ENCODE data around the gene ANXA6. TPM values are rescaled to one million over a fixed set of nuclear protein-coding genes. Genes with fewer than 3 reads are reported as not detected.

Gene ANXA6
- total and polyA plus RNA-seq, 8 donors: 28.4 to 240 (median 88.2) TPM

- Histone ChIP-seq H3K27me3 (no peaks in the 10 kb centered on the region), H3K27ac (no peak overlapping the region), H3K36me3 (no peaks in the 10 kb centered on the region), H3K4me1 (peaks cover 0 to 20% (median 3%) of the 10 kb centered on the region in 4 donors), H3K4me3 (no peak overlapping the region), H3K9me3 (no peaks in the 10 kb centered on the region)
- WGBS, 5 donors: 34 to 41% (median 37%) methylated on average over 7 to 8 of the region's 8 CpGs
- intact Hi-C loops (cut with DNase I; ENCODE audit: low total_unique reads): loop anchor here (5.0 to 10.0 kb wide), 2 partner anchors 38 to 80 kb away; no protein-coding TSS in a partner anchor
- peak; percentile 82 to 93 for DNase-seq
- TF ChIP-seq CTCF (IDR thresholded peaks at IDR 0.05) (peak in 5 of 7 experiments; percentile 85 to 91 (median 88)), POLR2AphosphoS5 (IDR thresholded peaks at IDR 0.05) (peak in 1 of 3 donors; percentile 70), POLR2A (IDR thresholded peaks at IDR 0.05) (no peak), EP300 (IDR thresholded peaks at IDR 0.05) (no peak)
These were observed 7.3 kb upstream of the ANXA6 start for GRCh38 chr5:151164687-151165392.

- no peak for DNase-seq
- Histone ChIP-seq H3K36me3 (no peaks in the 10 kb centered on the region), H3K4me3 (no peak overlapping the region), H3K27me3 (no peaks in the 10 kb centered on the region), H3K27ac (peak overlapping the region in 1 of 5 donors; percentile 43), H3K9me3 (no peaks in the 10 kb centered on the region), H3K4me1 (peaks cover 0 to 31% (median 18%) of the 10 kb centered on the region in 4 donors)
- WGBS, 5 donors: 57 to 81% (median 70%) methylated on average over 1 of the region's 1 CpG
- TF ChIP-seq EP300 (IDR thresholded peaks at IDR 0.05): no peak
- TF ChIP-seq POLR2A (IDR thresholded peaks at IDR 0.05): no peak
- TF ChIP-seq POLR2AphosphoS5 (IDR thresholded peaks at IDR 0.05): no peak
- TF ChIP-seq CTCF (IDR thresholded peaks at IDR 0.05): no peak
- intact Hi-C loops (cut with DNase I; ENCODE audit: low total_unique reads): loop anchor here (5.0 to 10.0 kb wide), 2 partner anchors 35 to 82 kb away; no protein-coding TSS in a partner anchor
These were observed 5.2 kb upstream of the ANXA6 start for GRCh38 chr5:151162776-151163175.

- 85 to 87% (median 85%) methylated on average over 9 of the region's 9 CpGs for WGBS, 5 donors
- intact Hi-C loops (cut with DNase I; ENCODE audit: low total_unique reads): loop anchor here (5.0 to 10.0 kb wide), 2 partner anchors 33 to 85 kb away; no protein-coding TSS in a partner anchor
- Histone ChIP-seq H3K27me3 (no peaks in the 10 kb centered on the region), H3K27ac (no peak overlapping the region), H3K4me1 (peaks cover 22 to 57% (median 42%) of the 10 kb centered on the region in 4 donors), H3K9me3 (no peaks in the 10 kb centered on the region), H3K36me3 (no peaks in the 10 kb centered on the region), H3K4me3 (no peak overlapping the region)
- DNase-seq: no peak
- TF ChIP-seq POLR2A (IDR thresholded peaks at IDR 0.05): no peak
- no peak for TF ChIP-seq EP300 (IDR thresholded peaks at IDR 0.05)
- TF ChIP-seq POLR2AphosphoS5 (IDR thresholded peaks at IDR 0.05): no peak
- TF ChIP-seq CTCF (IDR thresholded peaks at IDR 0.05): no peak
These were observed 2.2 kb upstream of the ANXA6 start for GRCh38 chr5:151159649-151160373.

- Histone ChIP-seq H3K27me3 (no peaks in the 10 kb centered on the region), H3K9me3 (no peaks in the 10 kb centered on the region), H3K36me3 (no peaks in the 10 kb centered on the region), H3K4me3 (peak overlapping the region; percentile 75 to 90 (median 86)), H3K27ac (peak overlapping the region; percentile 79 to 94 (median 90)), H3K4me1 (peaks cover 37 to 67% (median 53%) of the 10 kb centered on the region in 4 donors)
- peak in 1 of 2 donors; percentile 28 for DNase-seq
- TF ChIP-seq POLR2AphosphoS5 (IDR thresholded peaks at IDR 0.05): no peak
- TF ChIP-seq EP300 (IDR thresholded peaks at IDR 0.05): no peak
- TF ChIP-seq POLR2A (IDR thresholded peaks at IDR 0.05): no peak
- TF ChIP-seq CTCF (IDR thresholded peaks at IDR 0.05): no peak
- WGBS, 5 donors: 6 to 14% (median 10%) methylated on average over 6 of the region's 6 CpGs
- intact Hi-C loops (cut with DNase I; ENCODE audit: low total_unique reads): no loop called here
These were observed 695 bp upstream of the ANXA6 start for GRCh38 chr5:151158287-151158661.

Data from stomach (tissue), 9 donors.